Neural cell (in vitro differentiated cells): ENCODE data around the gene UCK1. TPM values are rescaled to one million over a fixed set of nuclear protein-coding genes. Genes with fewer than 3 reads are reported as not detected.

Experiments
- H2AFZ ChIP-seq: fragments of 200-600, 300-800 bp; sonication (generic), shearing (Covaris generic); 2 replicates; pipeline ENCODE4 v1.6.0; 2014; ENCODE audit warnings: low read depth, mild to moderate bottlenecking, antibody characterized with exemption, low read length, moderate library complexity
- H3F3A ChIP-seq: fragments of 200-600 bp; shearing (Covaris generic); 2 replicates; pipeline ENCODE4 v1.6.1; 2016; ENCODE audit warnings: mild to moderate bottlenecking, moderate library complexity, mixed read lengths, antibody characterized with exemption, low read length; ENCODE audit not compliant: insufficient read depth, poor library complexity, severe bottlenecking
- H3K27ac ChIP-seq: fragments of 200-600, 300-800 bp; sonication (generic), shearing (Covaris generic); 2 replicates; pipeline ENCODE4 v1.5.1; 2014; ENCODE audit warnings: mild to moderate bottlenecking, low read length, moderate library complexity
- H3K27me3 ChIP-seq: fragments of 300-800, 200-600 bp; sonication (generic), shearing (Covaris generic); 2 replicates; pipeline ENCODE4 v1.6.0; 2014; ENCODE audit warnings: mild to moderate bottlenecking, low read depth, low read length, moderate library complexity; ENCODE audit not compliant: insufficient read depth
- H3K36me3 ChIP-seq: fragments of 300-800, 200-600 bp; sonication (generic), shearing (Covaris generic); 2 replicates; pipeline ENCODE4 v1.5.1; 2014; ENCODE audit warnings: mild to moderate bottlenecking, antibody characterized with exemption, low read length, moderate library complexity; ENCODE audit not compliant: insufficient read depth
- H3K4me2 ChIP-seq: fragments of 300-800, 200-600 bp; sonication (generic), shearing (Covaris generic); 2 replicates; pipeline ENCODE4 v1.6.0; 2014; ENCODE audit warnings: mild to moderate bottlenecking, low read length
- H3K4me3 ChIP-seq: fragments of 300-800, 200-600 bp; sonication (generic), shearing (Covaris generic); 2 replicates; pipeline ENCODE4 v1.5.1; 2014; ENCODE audit warnings: mild to moderate bottlenecking, low read length, moderate library complexity
- H3K79me2 ChIP-seq: fragments of 200-600 bp; shearing (Covaris generic); replicated peaks from 2 replicates; pipeline ENCODE4 v1.6.0; 2014; ENCODE audit warnings: mild to moderate bottlenecking, low read length, moderate library complexity; ENCODE audit not compliant: insufficient read depth
- H3K9ac ChIP-seq: fragments of 300-800, 200-600 bp; sonication (generic), shearing (Covaris generic); 2 replicates; pipeline ENCODE4 v1.6.1; 2016; ENCODE audit warnings: mild to moderate bottlenecking, low read length, mixed read lengths
- H3K9me2 ChIP-seq: fragments of 200-600 bp; shearing (Covaris generic); 2 replicates; pipeline ENCODE4 v1.6.1; 2016; ENCODE audit warnings: mild to moderate bottlenecking, low read length, mixed read lengths; ENCODE audit not compliant: insufficient read depth
- H3K9me3 ChIP-seq: fragments of 200-600, 300-800 bp; sonication (generic), shearing (Covaris generic); 2 replicates; pipeline ENCODE4 v1.6.1; 2016; ENCODE audit warnings: mild to moderate bottlenecking, mixed run types, low read length, moderate library complexity, mixed read lengths
- H4K20me1 ChIP-seq: fragments of 200-600 bp; shearing (Covaris generic); 2 replicates; pipeline ENCODE4 v1.6.1; 2016; ENCODE audit warnings: mild to moderate bottlenecking, mixed run types; ENCODE audit not compliant: insufficient read depth
- CTCF ChIP-seq: fragments of 450-650 bp; IDR thresholded peaks from 2 replicates; pipeline ENCODE4 v1.5.1; 2014; ENCODE audit warnings: antibody characterized with exemption, mild to moderate bottlenecking, moderate library complexity; ENCODE audit not compliant: poor library complexity, severe bottlenecking
- EP300 ChIP-seq: fragments of 450-650 bp; conservative IDR thresholded peaks from 2 replicates; pipeline ENCODE4 v1.6.1; 2014; ENCODE audit warnings: antibody characterized with exemption, mild to moderate bottlenecking, moderate library complexity; ENCODE audit not compliant: poor library complexity, severe bottlenecking
- EZH2 ChIP-seq: fragments of 200-600, 300-800 bp; shearing (Covaris generic), sonication (generic); IDR thresholded peaks from 2 replicates; pipeline ENCODE4 v1.6.1; 2014; ENCODE audit warnings: antibody characterized with exemption, low read length, borderline replicate concordance, mild to moderate bottlenecking; ENCODE audit not compliant: insufficient read depth, poor library complexity, severe bottlenecking
- MXI1 ChIP-seq: fragments of 450-650 bp; conservative IDR thresholded peaks from 2 replicates; pipeline ENCODE4 v1.6.1; 2014; ENCODE audit warnings: antibody characterized with exemption, mild to moderate bottlenecking; ENCODE audit not compliant: poor library complexity, severe bottlenecking
- POLR2AphosphoS5 ChIP-seq: IDR thresholded peaks from 2 replicates; pipeline ENCODE4 v1.6.1; 2012
- RAD21 ChIP-seq: fragments of 450-650 bp; conservative IDR thresholded peaks from 2 replicates; pipeline ENCODE4 v1.6.1; 2014; ENCODE audit warnings: antibody characterized with exemption, mild to moderate bottlenecking, moderate library complexity
- SMC3 ChIP-seq: fragments of 450-650 bp; conservative IDR thresholded peaks from 2 replicates; pipeline ENCODE4 v1.6.1; 2014; ENCODE audit warnings: antibody characterized with exemption, mild to moderate bottlenecking, moderate library complexity; ENCODE audit not compliant: poor library complexity
- TAF1 ChIP-seq: IDR thresholded peaks from 2 replicates; pipeline ENCODE4 v1.6.1; 2012; ENCODE audit warnings: low read depth
- polyA plus RNA-seq: library from polyadenylated mRNA; depleted of rRNA; stranded (reverse); fragments of >200 nt; gene quantifications from 2 replicates; pipeline ENCODE4 v1.2.3, GENCODE V29; 2014
- TF ChIP-seq, protein P1 (sequence below): IDR thresholded peaks from 2 replicates; pipeline ENCODE4 v1.6.1; 2012; ENCODE audit warnings: borderline replicate concordance

UCK1 gene
- polyA plus RNA-seq, 1 donor from 2014 or later, result 45.9 TPM

- no peak overlapping the region for H3K9ac ChIP-seq
- H2AFZ ChIP-seq, result no peak overlapping the region
- no peak overlapping the region for H3K27ac ChIP-seq
- no peaks in the 10 kb centered on the region for H4K20me1 ChIP-seq
- H3K9me2 ChIP-seq, result no peaks in the 10 kb centered on the region
- H3F3A ChIP-seq, result no peaks in the 10 kb centered on the region
- H3K27me3 ChIP-seq, result no peaks in the 10 kb centered on the region
- peaks cover 11% of the 10 kb centered on the region for H3K36me3 ChIP-seq
- H3K4me2 ChIP-seq, result no peak overlapping the region
- no peaks in the 10 kb centered on the region for H3K9me3 ChIP-seq
- no peaks in the 10 kb centered on the region for H3K79me2 ChIP-seq
- no peak for TF ChIP-seq TAF1
- no peak for TF ChIP-seq POLR2AphosphoS5
- no peak for TF ChIP-seq SMC3
- TF ChIP-seq EP300, result no peak
- TF ChIP-seq MXI1, result no peak
- TF ChIP-seq EZH2, result no peak
- TF ChIP-seq, protein P1, sequence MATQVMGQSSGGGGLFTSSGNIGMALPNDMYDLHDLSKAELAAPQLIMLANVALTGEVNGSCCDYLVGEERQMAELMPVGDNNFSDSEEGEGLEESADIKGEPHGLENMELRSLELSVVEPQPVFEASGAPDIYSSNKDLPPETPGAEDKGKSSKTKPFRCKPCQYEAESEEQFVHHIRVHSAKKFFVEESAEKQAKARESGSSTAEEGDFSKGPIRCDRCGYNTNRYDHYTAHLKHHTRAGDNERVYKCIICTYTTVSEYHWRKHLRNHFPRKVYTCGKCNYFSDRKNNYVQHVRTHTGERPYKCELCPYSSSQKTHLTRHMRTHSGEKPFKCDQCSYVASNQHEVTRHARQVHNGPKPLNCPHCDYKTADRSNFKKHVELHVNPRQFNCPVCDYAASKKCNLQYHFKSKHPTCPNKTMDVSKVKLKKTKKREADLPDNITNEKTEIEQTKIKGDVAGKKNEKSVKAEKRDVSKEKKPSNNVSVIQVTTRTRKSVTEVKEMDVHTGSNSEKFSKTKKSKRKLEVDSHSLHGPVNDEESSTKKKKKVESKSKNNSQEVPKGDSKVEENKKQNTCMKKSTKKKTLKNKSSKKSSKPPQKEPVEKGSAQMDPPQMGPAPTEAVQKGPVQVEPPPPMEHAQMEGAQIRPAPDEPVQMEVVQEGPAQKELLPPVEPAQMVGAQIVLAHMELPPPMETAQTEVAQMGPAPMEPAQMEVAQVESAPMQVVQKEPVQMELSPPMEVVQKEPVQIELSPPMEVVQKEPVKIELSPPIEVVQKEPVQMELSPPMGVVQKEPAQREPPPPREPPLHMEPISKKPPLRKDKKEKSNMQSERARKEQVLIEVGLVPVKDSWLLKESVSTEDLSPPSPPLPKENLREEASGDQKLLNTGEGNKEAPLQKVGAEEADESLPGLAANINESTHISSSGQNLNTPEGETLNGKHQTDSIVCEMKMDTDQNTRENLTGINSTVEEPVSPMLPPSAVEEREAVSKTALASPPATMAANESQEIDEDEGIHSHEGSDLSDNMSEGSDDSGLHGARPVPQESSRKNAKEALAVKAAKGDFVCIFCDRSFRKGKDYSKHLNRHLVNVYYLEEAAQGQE, result no peak
- TF ChIP-seq RAD21, result no peak
- TF ChIP-seq CTCF, result no peak
- H3K4me3 ChIP-seq, result no peak overlapping the region
Observed at GRCh38 chr9:131517761-131518190, 13.3 kb downstream of the UCK1 start.

DNA sequence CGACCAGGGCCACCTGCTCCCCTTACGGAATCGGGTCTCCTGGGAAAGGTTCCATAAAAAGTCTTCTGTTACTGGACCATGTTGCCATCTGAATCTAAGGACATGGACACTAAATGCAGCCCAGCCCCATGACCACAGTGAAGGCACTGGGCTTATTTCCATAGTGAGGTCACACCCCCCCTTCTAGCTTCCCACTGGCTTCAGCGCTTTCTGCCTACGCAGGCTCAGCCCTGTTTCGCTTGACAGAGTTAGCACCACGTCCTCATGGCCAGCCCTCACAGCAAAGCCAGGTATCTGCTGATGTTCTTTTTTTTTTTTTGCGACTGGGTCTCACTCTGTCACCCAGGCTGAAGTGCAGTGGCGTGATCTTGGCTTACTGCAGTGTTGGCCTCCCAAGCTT, 14.1 kb downstream of the UCK1 start:
- Histone ChIP-seq H3K9me3 (no peaks in the 10 kb centered on the region), H3K4me3 (no peak overlapping the region), H3K27ac (no peak overlapping the region), H3K9ac (no peak overlapping the region), H3F3A (no peaks in the 10 kb centered on the region), H3K4me2 (no peak overlapping the region), H4K20me1 (no peaks in the 10 kb centered on the region), H3K9me2 (no peaks in the 10 kb centered on the region), H2AFZ (no peak overlapping the region), H3K79me2 (no peaks in the 10 kb centered on the region), H3K27me3 (no peaks in the 10 kb centered on the region), H3K36me3 (peaks cover 11% of the 10 kb centered on the region)
- TF ChIP-seq POLR2AphosphoS5 (no peak), CTCF (no peak), TAF1 (no peak), EP300 (no peak), MXI1 (no peak), EZH2 (no peak), SMC3 (no peak), RAD21 (no peak)
- TF ChIP-seq, protein P1, result no peak
